K562 (cell line): ENCODE data around the gene SH3BGRL3. TPM values are rescaled to one million over a fixed set of nuclear protein-coding genes. Genes with fewer than 3 reads are reported as not detected.

ENCODE experiments used
- CAMTA2 ChIP-seq: fragments of 250-450 bp; sonication (Bioruptor Pico); conservative IDR thresholded peaks from 2 replicates; pipeline ENCODE4 v1.5.1; 2022
- CCAR2 ChIP-seq: fragments of 200-400 bp; formaldehyde crosslinking; IDR thresholded peaks from 2 replicates; pipeline ENCODE4 v1.6.1; 2017; ENCODE audit warnings: mild to moderate bottlenecking, low read depth, low read length
- KAT7 ChIP-seq: sonication (generic); formaldehyde crosslinking; IDR thresholded peaks from 2 replicates; pipeline ENCODE4 v1.8.0; 2022; ENCODE audit warnings: missing genetic modification reagents, mild to moderate bottlenecking, borderline replicate concordance
- KDM1A ChIP-seq, 2 experiments: fragments of 450-650 bp; IDR thresholded peaks; 2 replicates each; pipeline ENCODE4 v1.6.1; 2016; ENCODE audit warnings: mild to moderate bottlenecking in 2 of 2
- KHSRP ChIP-seq: fragments of 450-650 bp; IDR thresholded peaks from 2 replicates; pipeline ENCODE4 v1.6.1; 2017
- MED1 ChIP-seq: sonication (generic); formaldehyde crosslinking; IDR thresholded peaks from 2 replicates; pipeline ENCODE4 v1.8.1; 2023; ENCODE audit warnings: missing genetic modification reagents, borderline replicate concordance
- NELFE ChIP-seq: IDR thresholded peaks from 2 replicates; pipeline ENCODE4 v1.6.1; 2011; ENCODE audit warnings: mild to moderate bottlenecking; ENCODE audit not compliant: insufficient read depth, insufficient read length
- PHF20 ChIP-seq: fragments of 450-650 bp; IDR thresholded peaks from 2 replicates; pipeline ENCODE4 v1.6.1; 2018; ENCODE audit not compliant: partially characterized antibody
- POLR2B ChIP-seq: fragments of 450-650 bp; IDR thresholded peaks from 2 replicates; pipeline ENCODE4 v1.6.1; 2018; ENCODE audit warnings: low read depth; ENCODE audit not compliant: partially characterized antibody
- POLR3A ChIP-seq: IDR thresholded peaks from 2 replicates; pipeline ENCODE4 v1.6.1; 2011; ENCODE audit warnings: borderline replicate concordance, mild to moderate bottlenecking, moderate library complexity; ENCODE audit not compliant: insufficient read length, insufficient read depth; ENCODE audit errors: extremely low read depth
- SMARCE1 ChIP-seq: fragments of 450-650 bp; IDR thresholded peaks from 2 replicates; pipeline ENCODE4 v1.7.1; 2016; ENCODE audit warnings: mild to moderate bottlenecking
- TARDBP ChIP-seq: fragments of 450-650 bp; IDR thresholded peaks from 2 replicates; pipeline ENCODE4 v1.6.1; 2016
- TCF7L2 ChIP-seq: fragments of 150-350 bp; IDR thresholded peaks from 2 replicates; pipeline ENCODE4 v1.6.1; 2016; ENCODE audit warnings: low read depth, mild to moderate bottlenecking, low read length, moderate library complexity
- THAP7 ChIP-seq: fragments of 250-450 bp; sonication (Bioruptor Pico); IDR thresholded peaks from 2 replicates; pipeline ENCODE4 v1.5.0; 2021
- UBTF ChIP-seq, 2 experiments: IDR thresholded peaks; 2 replicates each; pipeline ENCODE4 v1.6.1; 2012; ENCODE audit warnings: improper control_type of control experiment in 2 of 2, low read depth in 2 of 2, low read length in 2 of 2, borderline replicate concordance in 1 of 2
- ZEB2 ChIP-seq: fragments of 450-650 bp; IDR thresholded peaks from 2 replicates; pipeline ENCODE4 v1.6.1; 2016
- ZNF584 ChIP-seq: fragments of 200-800 bp; sonication (Bioruptor generic); IDR thresholded peaks from 2 replicates; pipeline ENCODE4 v1.6.1; 2016; ENCODE audit warnings: low read depth, mild to moderate bottlenecking, missing genetic modification characterization, missing compliant biosample characterization
- ZNF589 ChIP-seq: fragments of 200-800 bp; sonication (Bioruptor generic); IDR thresholded peaks from 2 replicates; pipeline ENCODE4 v1.6.1; 2016; ENCODE audit warnings: low read depth, missing genetic modification characterization, missing compliant biosample characterization
- ZNF592 ChIP-seq: fragments of 450-650 bp; IDR thresholded peaks from 2 replicates; pipeline ENCODE4 v1.6.1; 2017; ENCODE audit warnings: antibody characterized with exemption, mild to moderate bottlenecking
- polyA plus RNA-seq, 8 experiments: library from polyadenylated mRNA; depleted of rRNA in 4 of 8; stranded (reverse) in 5 of 8; unstranded in 3 of 8; fragments of >200 nt; fragmentation: Nextera tagmentation in 2 of 8; fragmentation: Illumina TruSeq in 1 of 8; extraction: Ambion mirVana in 2 of 8; extraction: Trizol in 1 of 8; gene quantifications; 2 replicates each; pipeline versions ENCODE4 v1.2.1 to v1.2.3, GENCODE V29; 2011 to 2014; ENCODE audit warnings: inconsistent platforms in 1 of 8, missing spikeins in 1 of 8
- total RNA-seq, 7 experiments: library from RNA; depleted of rRNA in 6 of 7; stranded (reverse); fragments of >200 nt in 6 of 7; fragmentation: Illumina TruSeq in 2 of 7; extraction: Trizol in 2 of 7; gene quantifications; 2 replicates each; pipeline versions ENCODE4 v1.2.1 to v1.2.3, GENCODE V29; 2011 to 2021; ENCODE audit warnings: low replicate concordance in 1 of 7
- TF ChIP-seq, protein P1 (sequence below): sonication (generic); formaldehyde crosslinking; IDR thresholded peaks from 2 replicates; pipeline ENCODE4 v1.8.0; 2022; ENCODE audit warnings: mild to moderate bottlenecking, missing genetic modification reagents

Gene SH3BGRL3
- total and polyA plus RNA-seq, 9 of the 15 experiments (the other 6 are each of a cell fraction or from before 2014, with no cell fraction given), result 30.3 to 140 (median 54.2) TPM

- TF ChIP-seq UBTF (IDR thresholded peaks at IDR 0.05; ENCODE audit: borderline replicate concordance in 1 of 2, low read depth in 2 of 2, low read length in 2 of 2) (0 out of 4 replicates have a peak, but pooled peaks of 1 of the 2 experiments have one; percentile 50), ZNF589 (no peak), ZNF592 (peak; percentile 72), POLR2B (peak; percentile 35), TARDBP (no peak), MED1 (CRISPR knock-in tag) (no peak), CCAR2 (no peak), CAMTA2 (no peak), POLR3A (no peak), NELFE (no peak), SMARCE1 (peak; percentile 68; the same call in 1 of the 2 replicates), KHSRP (no peak), ZNF584 (CRISPR knock-in tag) (no peak), TCF7L2 (no peak), KDM1A (IDR thresholded peaks at IDR 0.05) (no peak), PHF20 (no peak), THAP7 (no peak), ZEB2 (peak; percentile 35; the same call in 1 of the 2 replicates), KAT7 (CRISPR knock-in tag) (peak; percentile 96)
- TF ChIP-seq, protein P1, sequence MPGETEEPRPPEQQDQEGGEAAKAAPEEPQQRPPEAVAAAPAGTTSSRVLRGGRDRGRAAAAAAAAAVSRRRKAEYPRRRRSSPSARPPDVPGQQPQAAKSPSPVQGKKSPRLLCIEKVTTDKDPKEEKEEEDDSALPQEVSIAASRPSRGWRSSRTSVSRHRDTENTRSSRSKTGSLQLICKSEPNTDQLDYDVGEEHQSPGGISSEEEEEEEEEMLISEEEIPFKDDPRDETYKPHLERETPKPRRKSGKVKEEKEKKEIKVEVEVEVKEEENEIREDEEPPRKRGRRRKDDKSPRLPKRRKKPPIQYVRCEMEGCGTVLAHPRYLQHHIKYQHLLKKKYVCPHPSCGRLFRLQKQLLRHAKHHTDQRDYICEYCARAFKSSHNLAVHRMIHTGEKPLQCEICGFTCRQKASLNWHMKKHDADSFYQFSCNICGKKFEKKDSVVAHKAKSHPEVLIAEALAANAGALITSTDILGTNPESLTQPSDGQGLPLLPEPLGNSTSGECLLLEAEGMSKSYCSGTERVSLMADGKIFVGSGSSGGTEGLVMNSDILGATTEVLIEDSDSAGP (CRISPR knock-in tag), result no peak
Observed at GRCh38 chr1:26317612-26318337, 37.9 kb downstream of the SH3BGRL3 start, which contains the start of gene CD52 (continued).
